ENCODE results near the gene DUSP22. TPM values are rescaled to one million over a fixed set of nuclear protein-coding genes. Genes with fewer than 3 reads are reported as not detected.

Gene DUSP22
- total RNA-seq, 1 experiment from 2014 or later = 25.0 TPM

DNA sequence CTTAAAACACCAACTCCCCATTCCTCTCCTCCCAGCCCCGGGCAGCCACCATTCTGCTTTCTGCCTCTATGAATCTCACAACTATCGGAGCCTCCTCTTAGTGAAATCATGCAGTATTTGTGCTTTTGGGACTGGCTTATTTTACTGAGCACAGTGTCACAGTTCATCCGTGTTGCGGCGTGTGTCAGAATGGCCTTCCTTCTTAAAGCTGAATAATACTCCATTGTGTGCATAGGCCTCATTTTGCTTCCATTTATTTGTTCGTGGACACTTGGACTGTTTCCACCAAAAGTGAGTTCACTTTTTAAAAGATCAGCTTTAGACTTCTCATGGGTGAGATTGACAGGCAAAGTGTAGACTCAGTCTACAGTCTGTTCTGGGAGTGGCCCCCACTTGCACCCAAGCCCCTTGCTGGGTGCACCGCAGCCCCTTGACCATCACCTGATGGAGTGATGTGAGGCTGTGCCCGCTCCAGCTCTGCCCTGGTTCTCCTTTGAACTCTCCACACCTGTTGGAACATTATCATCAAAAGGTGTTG, 12.6 kb downstream of the DUSP22 start:
- H3K36me3 Mint-ChIP-seq (ENCODE audit: insufficient read depth in 1 of 3, low read depth in 3 of 3) = peaks cover 5 to 12% (median 7%) of the 10 kb centered on the region in 3 experiments; a peak in 6 of 7 replicates
- H3K4ac ChIP-seq (ENCODE audit: low read depth, low read length) = no peak overlapping the region

More for the DNA sequence above, 12.6 kb downstream of the DUSP22 start:
- no peak for DNase-seq
- Histone ChIP-seq H4K91ac (ENCODE audit: insufficient read length, low read depth, low read length) (no peak overlapping the region), H3K23me2 (ENCODE audit: insufficient read length, low read depth, low read length, poor library complexity, severe bottlenecking) (no peaks in the 10 kb centered on the region), H3K27me3 (ENCODE audit: insufficient read depth, low read length) (no peaks in the 10 kb centered on the region), H4K5ac (ENCODE audit: insufficient read length, low read depth, low read length) (no peak overlapping the region), H4K8ac (replicated peaks; ENCODE audit: insufficient read length, low read depth, low read length) (no peak overlapping the region), H3T11ph (ENCODE audit: low read length) (no peak overlapping the region), H2BK20ac (ENCODE audit: low read depth, low read length, poor library complexity, severe bottlenecking) (no peak overlapping the region), H2AFZ (ENCODE audit: low read length) (no peak overlapping the region), H4K20me1 (ENCODE audit: control insufficient read depth, insufficient read depth, insufficient read length) (no peaks in the 10 kb centered on the region), H3K4me2 (ENCODE audit: insufficient read depth, insufficient read length, low read length) (no peak overlapping the region), H2BK120ac (ENCODE audit: low read depth, low read length, poor library complexity, severe bottlenecking) (no peak overlapping the region), H3K18ac (ENCODE audit: insufficient read length, low read depth, low read length) (no peak overlapping the region), H3K56ac (ENCODE audit: insufficient read length, low read depth, low read length) (no peak overlapping the region), H3K23ac (ENCODE audit: insufficient read length, low read depth, low read length) (no peak overlapping the region), H3K14ac (ENCODE audit: insufficient read depth, low read length) (no peak overlapping the region), H3K79me1 (ENCODE audit: insufficient read depth, low read depth, low read length, poor library complexity, severe bottlenecking) (no peaks in the 10 kb centered on the region), H2BK15ac (ENCODE audit: low read depth, low read length) (no peak overlapping the region), H3K9me3 (ENCODE audit: control insufficient read depth, low read depth, low read length) (peaks cover 81% of the 10 kb centered on the region), H3K4me1 (ENCODE audit: insufficient read depth, low read length) (no peaks in the 10 kb centered on the region), H2AK5ac (ENCODE audit: insufficient read length, low read length) (no peak overlapping the region), H3K9ac (ENCODE audit: extremely low read depth, insufficient read length, low read length) (no peak overlapping the region), H2BK12ac (ENCODE audit: insufficient read length, low read depth, low read length) (no peak overlapping the region), H3K79me2 (ENCODE audit: insufficient read depth, low read length) (no peaks in the 10 kb centered on the region), H3K27ac (ENCODE audit: insufficient read length, low read depth, low read length) (no peak overlapping the region), H2BK5ac (ENCODE audit: insufficient read length, low read length) (no peak overlapping the region)
- no peak overlapping the region for H3K27ac Mint-ChIP-seq
- no peaks in the 10 kb centered on the region for H3K4me1 Mint-ChIP-seq
- no peaks in the 10 kb centered on the region; a peak in 4 of 5 replicates for H3K9me3 Mint-ChIP-seq
- no peaks in the 10 kb centered on the region for H3K27me3 Mint-ChIP-seq (ENCODE audit: low read depth)
- TF ChIP-seq, protein P1, sequence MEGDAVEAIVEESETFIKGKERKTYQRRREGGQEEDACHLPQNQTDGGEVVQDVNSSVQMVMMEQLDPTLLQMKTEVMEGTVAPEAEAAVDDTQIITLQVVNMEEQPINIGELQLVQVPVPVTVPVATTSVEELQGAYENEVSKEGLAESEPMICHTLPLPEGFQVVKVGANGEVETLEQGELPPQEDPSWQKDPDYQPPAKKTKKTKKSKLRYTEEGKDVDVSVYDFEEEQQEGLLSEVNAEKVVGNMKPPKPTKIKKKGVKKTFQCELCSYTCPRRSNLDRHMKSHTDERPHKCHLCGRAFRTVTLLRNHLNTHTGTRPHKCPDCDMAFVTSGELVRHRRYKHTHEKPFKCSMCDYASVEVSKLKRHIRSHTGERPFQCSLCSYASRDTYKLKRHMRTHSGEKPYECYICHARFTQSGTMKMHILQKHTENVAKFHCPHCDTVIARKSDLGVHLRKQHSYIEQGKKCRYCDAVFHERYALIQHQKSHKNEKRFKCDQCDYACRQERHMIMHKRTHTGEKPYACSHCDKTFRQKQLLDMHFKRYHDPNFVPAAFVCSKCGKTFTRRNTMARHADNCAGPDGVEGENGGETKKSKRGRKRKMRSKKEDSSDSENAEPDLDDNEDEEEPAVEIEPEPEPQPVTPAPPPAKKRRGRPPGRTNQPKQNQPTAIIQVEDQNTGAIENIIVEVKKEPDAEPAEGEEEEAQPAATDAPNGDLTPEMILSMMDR (conservative IDR thresholded peaks at IDR 0.05) = no peak
- WGBS (ENCODE audit: extremely low coverage, insufficient read length, low lambda C conversion rate) = no CpG with 5 or more reads among the region's 8 CpGs
- H3K4me3 Mint-ChIP-seq = no peak overlapping the region

All from H9 (cell line).